Pons (tissue), 1 donor: ENCODE results near the gene DUS4L.
A peak's percentile ranks its signal among the peaks of the same experiment; 100 is the strongest.
"Not testable (repeated sequence)": the region's sequence is repeated elsewhere in the genome, so short reads cannot be mapped to it uniquely, and the experiment has no call there.

Experiments
- DNase-seq: peaks from one replicate; pipeline ENCODE4 v3.0.0-alpha.2; 2016; ENCODE audit warnings: low spot score

The DUS4L gene

GRCh38 chr7:107563775-107564552, at the start of gene DUS4L, which contains the start of gene COG5:
Gene DUS4L, plus strand, starts transcription at chr7:107563971. Its CDS starts 3,100 bp downstream, at chr7:107567071.
Gene COG5, minus strand, starts transcription at chr7:107563920. Its CDS starts 24 bp downstream, at chr7:107563896.
- DNase-seq: peak; percentile 60

- no peak for DNase-seq
These were observed 37.1 kb upstream of the DUS4L start for GRCh38 chr7:107526672-107527071.

- DNase-seq: no peak
These were observed 36.6 kb upstream of the DUS4L start for GRCh38 chr7:107527196-107527595.

- no peak for DNase-seq
These were observed 35.3 kb upstream of the DUS4L start for GRCh38 chr7:107528461-107528860.

- DNase-seq: no peak
These were observed 33.0 kb upstream of the DUS4L start for GRCh38 chr7:107530751-107531150.

- no peak for DNase-seq
These were observed 29.6 kb upstream of the DUS4L start for GRCh38 chr7:107534139-107534538.

GRCh38 chr7:107537228-107537627, 26.5 kb upstream of the DUS4L start:
- DNase-seq: not testable (repeated sequence)

GRCh38 chr7:107538001-107538400, 25.8 kb upstream of the DUS4L start:
- DNase-seq: no peak

- no peak for DNase-seq
These were observed 20.3 kb upstream of the DUS4L start for GRCh38 chr7:107543338-107543993.

- DNase-seq: no peak
These were observed 18.8 kb upstream of the DUS4L start for GRCh38 chr7:107544848-107545591.

- no peak for DNase-seq
These were observed 11.8 kb upstream of the DUS4L start for GRCh38 chr7:107551936-107552335.

- no peak for DNase-seq
These were observed 7.9 kb upstream of the DUS4L start for GRCh38 chr7:107555893-107556292.

- DNase-seq: no peak
These were observed 3.9 kb upstream of the DUS4L start for GRCh38 chr7:107559864-107560263.

GRCh38 chr7:107560898-107561516, 2.8 kb upstream of the DUS4L start:
- DNase-seq: no peak

GRCh38 chr7:107563081-107563774, 543 bp upstream of the DUS4L start:
- peak; percentile 35 for DNase-seq

- no peak for DNase-seq
These were observed 955 bp downstream of the DUS4L start for GRCh38 chr7:107564553-107565298.

- DNase-seq: no peak
These were observed 6.5 kb downstream of the DUS4L start for GRCh38 chr7:107570298-107570697.

GRCh38 chr7:107573537-107573936, 9.8 kb downstream of the DUS4L start:
- no peak for DNase-seq

- peak; percentile 25 for DNase-seq
These were observed 15.7 kb downstream of the DUS4L start for GRCh38 chr7:107579554-107579884.

- DNase-seq: peak; percentile 57
These were observed 16.3 kb downstream of the DUS4L start, which contains the start of gene BCAP29 for GRCh38 chr7:107579885-107580715. Gene BCAP29, plus strand, starts transcription at chr7:107580246. Its CDS starts 527 bp downstream, at chr7:107580773.
